Measurements from ENCODE around the gene IRGC.
"Not testable (repeated sequence)": the region's sequence is repeated elsewhere in the genome, so short reads cannot be mapped to it uniquely, and the experiment has no call there.

DNA sequence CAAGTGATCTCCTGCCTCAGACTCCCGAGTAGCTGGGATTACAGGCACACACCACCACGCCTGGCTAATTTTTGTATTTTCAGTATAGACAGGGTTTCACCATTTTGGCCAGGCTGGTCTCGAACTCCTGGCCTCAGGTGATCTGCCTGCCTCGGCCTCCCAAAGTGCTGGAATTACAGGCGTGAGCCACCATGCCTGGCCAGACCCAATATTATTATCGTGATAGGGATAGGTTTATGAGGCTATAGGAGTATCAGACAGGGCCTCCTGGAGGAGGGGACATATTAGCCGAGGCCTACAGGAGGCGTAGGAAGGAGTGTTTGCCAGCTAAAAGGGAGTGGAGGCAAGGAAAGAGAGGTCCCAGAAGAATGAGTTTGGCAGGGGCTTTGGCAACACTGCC, 48.8 kb downstream of the IRGC start:
- TF ChIP-seq POLR2A, POLR2AphosphoS5 (IDR thresholded peaks at IDR 0.05): not testable (repeated sequence)
- TF ChIP-seq, protein P1, sequence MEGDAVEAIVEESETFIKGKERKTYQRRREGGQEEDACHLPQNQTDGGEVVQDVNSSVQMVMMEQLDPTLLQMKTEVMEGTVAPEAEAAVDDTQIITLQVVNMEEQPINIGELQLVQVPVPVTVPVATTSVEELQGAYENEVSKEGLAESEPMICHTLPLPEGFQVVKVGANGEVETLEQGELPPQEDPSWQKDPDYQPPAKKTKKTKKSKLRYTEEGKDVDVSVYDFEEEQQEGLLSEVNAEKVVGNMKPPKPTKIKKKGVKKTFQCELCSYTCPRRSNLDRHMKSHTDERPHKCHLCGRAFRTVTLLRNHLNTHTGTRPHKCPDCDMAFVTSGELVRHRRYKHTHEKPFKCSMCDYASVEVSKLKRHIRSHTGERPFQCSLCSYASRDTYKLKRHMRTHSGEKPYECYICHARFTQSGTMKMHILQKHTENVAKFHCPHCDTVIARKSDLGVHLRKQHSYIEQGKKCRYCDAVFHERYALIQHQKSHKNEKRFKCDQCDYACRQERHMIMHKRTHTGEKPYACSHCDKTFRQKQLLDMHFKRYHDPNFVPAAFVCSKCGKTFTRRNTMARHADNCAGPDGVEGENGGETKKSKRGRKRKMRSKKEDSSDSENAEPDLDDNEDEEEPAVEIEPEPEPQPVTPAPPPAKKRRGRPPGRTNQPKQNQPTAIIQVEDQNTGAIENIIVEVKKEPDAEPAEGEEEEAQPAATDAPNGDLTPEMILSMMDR (IDR thresholded peaks at IDR 0.05) = not testable (repeated sequence)

Data from suprapubic skin (tissue), 4 donors.